Endothelial cell of umbilical vein (primary cell): ENCODE results near the gene CPNE1. TPM values are rescaled to one million over a fixed set of nuclear protein-coding genes. Genes with fewer than 3 reads are reported as not detected.

Experiments used
- BruUV-seq: library from RNA; stranded (reverse); fragments of 400-500 nt; replicated peaks from 2 replicates; lab custom pipeline; 2021; lab: Mats Ljungman, UMichigan
- CTCF ChIA-PET: fragments of 300-600, 350-600 bp; sonication (Branson Sonifier 250); formaldehyde crosslinking; loops from one replicate; lab custom pipeline; 2021; ENCODE audit warnings: antibody characterized with exemption, inconsistent platforms; lab: Charles Lee
- POLR2A ChIA-PET: fragments of 300-600, 350-600 bp; sonication (Branson Sonifier 250); formaldehyde crosslinking; loops from one replicate; lab custom pipeline; 2021; ENCODE audit warnings: antibody characterized with exemption, inconsistent platforms; lab: Charles Lee
- DNase-seq: peaks from one replicate; pipeline ENCODE4 v3.0.0-alpha.2; 2011; ENCODE audit warnings: low read depth, low spot score
- FAIRE-seq: peaks from 2 replicates; lab custom pipeline; 2011; peaks lifted over from hg19 to GRCh38; lab: Jason Lieb, UNC
- H2AFZ ChIP-seq: 2 replicates; pipeline ENCODE4 v1.6.0; 2012; ENCODE audit warnings: low read depth, low read length, control low read depth, inconsistent platforms
- H3K27ac ChIP-seq: 2 replicates; pipeline ENCODE4 v1.5.1; 2011; ENCODE audit warnings: low read depth, mild to moderate bottlenecking, control low read depth, low read length, moderate library complexity; ENCODE audit not compliant: insufficient read depth
- H3K27me3 ChIP-seq, 2 experiments: 2 replicates each; pipeline versions ENCODE4 v1.6.0 to v1.6.1; 2011; ENCODE audit warnings: low read length in 2 of 2, mixed read lengths in 1 of 2; ENCODE audit not compliant: control insufficient read depth in 2 of 2, insufficient read depth in 2 of 2
- H3K36me3 ChIP-seq, 2 experiments: 2 replicates in 1 of 2; 3 replicates in 1 of 2; pipeline ENCODE4 v1.5.1; 2011; ENCODE audit warnings: low read length in 2 of 2, mild to moderate bottlenecking in 1 of 2, moderate library complexity in 1 of 2; ENCODE audit not compliant: control insufficient read depth in 2 of 2, insufficient read depth in 2 of 2; ENCODE audit errors: extremely low read depth in 1 of 2
- H3K4me1 ChIP-seq: 3 replicates; pipeline ENCODE4 v1.5.1; 2011; ENCODE audit warnings: mild to moderate bottlenecking, low read length; ENCODE audit not compliant: control insufficient read depth, insufficient read depth; ENCODE audit errors: extremely low read depth
- H3K4me2 ChIP-seq: 2 replicates; pipeline ENCODE4 v1.6.1; 2011; ENCODE audit warnings: low read length, control low read depth, mixed read lengths; ENCODE audit not compliant: insufficient read depth
- H3K4me3 ChIP-seq, 3 experiments: fragments of 200-600 bp in 1 of 3; sonication (generic), shearing (Covaris generic) in 1 of 3; replicated peaks in 1 of 3; 2 replicates each; pipeline ENCODE4 v1.5.1; 2011 to 2016; ENCODE audit warnings: control low read depth in 3 of 3, low read length in 3 of 3, mild to moderate bottlenecking in 2 of 3, inconsistent platforms in 1 of 3, low read depth in 1 of 3, moderate library complexity in 1 of 3; ENCODE audit not compliant: insufficient read depth in 1 of 3
- H3K79me2 ChIP-seq: 2 replicates; pipeline ENCODE4 v1.6.0; 2012; ENCODE audit warnings: low read length, inconsistent platforms; ENCODE audit not compliant: control insufficient read depth, insufficient read depth
- H3K9ac ChIP-seq: replicated peaks from 2 replicates; pipeline ENCODE3; 2011; ENCODE audit warnings: low read length, control low read depth; ENCODE audit not compliant: insufficient read depth; ENCODE audit errors: extremely low read depth
- H3K9me1 ChIP-seq: replicated peaks from 3 replicates; pipeline ENCODE4 v1.6.0; 2011; ENCODE audit warnings: mild to moderate bottlenecking, low read length; ENCODE audit not compliant: control insufficient read depth, insufficient read depth; ENCODE audit errors: extremely low read depth
- H3K9me3 ChIP-seq: replicated peaks from 2 replicates; pipeline ENCODE4 v1.5.1; 2012; ENCODE audit warnings: low read length, inconsistent platforms; ENCODE audit not compliant: control insufficient read depth, insufficient read depth
- H4K20me1 ChIP-seq: replicated peaks from 2 replicates; pipeline ENCODE3; 2011; ENCODE audit warnings: mild to moderate bottlenecking, low read length; ENCODE audit not compliant: control insufficient read depth, insufficient read depth; ENCODE audit errors: extremely low read depth
- CTCF ChIP-seq, 2 donors: IDR thresholded peaks; 1 replicate in 1 of 2; 2 replicates in 1 of 2; pipeline ENCODE4 v1.5.1; 2011; ENCODE audit warnings: low read length in 2 of 2, mild to moderate bottlenecking in 2 of 2, moderate library complexity in 2 of 2, control low read depth in 1 of 2, inconsistent platforms in 1 of 2, low read depth in 1 of 2; ENCODE audit not compliant: insufficient read depth in 1 of 2; ENCODE audit errors: extremely low read depth in 1 of 2
- EZH2 ChIP-seq: IDR thresholded peaks from 2 replicates; pipeline ENCODE4 v1.6.1; 2012; ENCODE audit warnings: borderline replicate concordance, low read depth, mild to moderate bottlenecking, moderate library complexity, low read length, inconsistent platforms; ENCODE audit not compliant: severe bottlenecking
- FOS ChIP-seq: IDR thresholded peaks from 2 replicates; pipeline ENCODE4 v1.6.1; 2011; ENCODE audit warnings: mild to moderate bottlenecking, low read length, moderate library complexity, borderline replicate concordance; ENCODE audit not compliant: insufficient read depth
- GATA2 ChIP-seq: IDR thresholded peaks from 2 replicates; pipeline ENCODE4 v1.7.0; 2011; ENCODE audit warnings: low read depth, mild to moderate bottlenecking, moderate library complexity, mixed read lengths, low read length; ENCODE audit not compliant: insufficient read length, insufficient read depth
- JUN ChIP-seq: IDR thresholded peaks from 2 replicates; pipeline ENCODE4 v1.6.1; 2011; ENCODE audit warnings: borderline replicate concordance, low read depth; ENCODE audit not compliant: insufficient read length, insufficient read depth
- MAX ChIP-seq: IDR thresholded peaks from 2 replicates; pipeline ENCODE4 v1.6.1; 2011; ENCODE audit not compliant: insufficient read depth, insufficient read length
- MYC ChIP-seq: IDR thresholded peaks from one replicate; pipeline ENCODE4 v1.6.1; 2011; ENCODE audit warnings: mild to moderate bottlenecking, low read depth, low read length
- POLR2A ChIP-seq: IDR thresholded peaks from 2 replicates; pipeline ENCODE4 v1.6.1; 2012; ENCODE audit warnings: low read depth, mild to moderate bottlenecking, control low read depth, low read length
- POLR2AphosphoS5 ChIP-seq: IDR thresholded peaks from 2 replicates; pipeline ENCODE4 v1.6.1; 2012; ENCODE audit warnings: low read depth, mild to moderate bottlenecking, control low read depth, low read length, moderate library complexity; ENCODE audit not compliant: insufficient read depth
- dilution Hi-C: fragments of 300-500 bp; cut with MboI; formaldehyde crosslinking; loops from one replicate; pipeline ENCODE4 v1.15.0; 2019; ENCODE audit warnings: low sequenced_read_pairs; ENCODE audit not compliant: extremely low pct_ligation_motif_present
- intact Hi-C: fragments of 100-400 bp; cut with micrococcal nuclease; formaldehyde crosslinking; loops from one replicate; pipeline ENCODE4 v1.10.0; 2022
- polyA plus RNA-seq, 4 experiments: library from polyadenylated mRNA; depleted of rRNA in 3 of 4; stranded (reverse) in 3 of 4; unstranded in 1 of 4; fragments of >200 nt; gene quantifications; 2 replicates each; pipeline versions ENCODE4 v1.2.1 to v1.2.3, GENCODE V29; 2011 to 2012; ENCODE audit warnings: missing spikeins in 1 of 4
- total RNA-seq: library from RNA; stranded (reverse); gene quantifications from 2 replicates; pipeline ENCODE4 v1.2.3, GENCODE V29; 2021

CPNE1 gene
- total and polyA plus RNA-seq, 2 donors (not counting 3 experiments of a cell fraction or from before 2014, with no cell fraction given), result 244 to 316 TPM

GRCh38 chr20:35606127-35606526 is 58.6 kb downstream of the CPNE1 start:
- CTCF ChIA-PET, result interaction anchor here (0.6 to 1.6 kb wide), 3 partner anchors 9 to 16 kb away, joined by 3 to 4 read pairs (median 4); partner anchors contain the start of gene SPAG4
- Histone ChIP-seq H3K9me3 (no peaks in the 10 kb centered on the region), H3K4me1 (peaks cover 2% of the 10 kb centered on the region), H2AFZ (no peak overlapping the region), H3K4me2 (no peak overlapping the region), H3K27me3 (peaks cover 0 to 1% of the 10 kb centered on the region in 2 experiments), H3K4me3 (no peak overlapping the region), H3K79me2 (no peaks in the 10 kb centered on the region), H3K27ac (no peak overlapping the region), H3K9me1 (no peaks in the 10 kb centered on the region), H4K20me1 (no peaks in the 10 kb centered on the region), H3K9ac (no peak overlapping the region), H3K36me3 (no peaks in the 10 kb centered on the region)
- TF ChIP-seq JUN (no peak), POLR2A (no peak), CTCF (IDR thresholded peaks at IDR 0.05; ENCODE audit: extremely low read depth in 1 of 2, insufficient read depth in 1 of 2, low read depth in 1 of 2, low read length in 2 of 2) (no peak), MAX (no peak), MYC (no peak), EZH2 (no peak), GATA2 (no peak), FOS (no peak), POLR2AphosphoS5 (no peak)
- BruUV-seq, result no TSS peak
- DNase-seq (no peak), FAIRE-seq (no peak)
- dilution Hi-C loops, result no loop called here
- POLR2A ChIA-PET, result no interaction called here
- intact Hi-C loops, result no loop called here
